A673 (cell line): ENCODE results near the gene PRKCA. TPM values are rescaled to one million over a fixed set of nuclear protein-coding genes. Genes with fewer than 3 reads are reported as not detected.

Experiments
- BruUV-seq: library from RNA; stranded (reverse); fragments of 400-500 nt; replicated peaks from 2 replicates; lab custom pipeline; 2021; lab: Mats Ljungman, UMichigan
- CTCF ChIA-PET: fragments of 300-600 bp; sonication (Branson Sonifier 250); formaldehyde crosslinking; loops from one replicate; lab custom pipeline; 2022; ENCODE audit warnings: antibody characterized with exemption; lab: Charles Lee
- POLR2A ChIA-PET: fragments of 300-600 bp; sonication (Branson Sonifier 250); formaldehyde crosslinking; loops from one replicate; lab custom pipeline; 2022; ENCODE audit warnings: antibody characterized with exemption; ENCODE audit not compliant: low non-redundant PET; lab: Charles Lee
- DNase-seq: peaks from one replicate; pipeline ENCODE4 v3.0.0-alpha.2; 2015; ENCODE audit warnings: low spot score
- H3K27ac ChIP-seq: fragments of 200-600 bp; sonication (generic); 2 replicates; pipeline ENCODE4 v1.5.1; 2016; ENCODE audit warnings: mixed run types, low read depth, mild to moderate bottlenecking, mixed read lengths, antibody characterized with exemption, low read length; ENCODE audit not compliant: poor library complexity, severe bottlenecking
- H3K27me3 ChIP-seq: fragments of 200-600 bp; sonication (generic); replicated peaks from 2 replicates; pipeline ENCODE4 v1.6.1; 2017; ENCODE audit warnings: mixed run types, low read depth, mild to moderate bottlenecking, mixed read lengths, antibody characterized with exemption, low read length; ENCODE audit not compliant: insufficient read depth, poor library complexity
- H3K36me3 ChIP-seq: fragments of 200-600 bp; sonication (generic); 2 replicates; pipeline ENCODE4 v1.6.1; 2016; ENCODE audit warnings: mixed run types, mild to moderate bottlenecking, mixed read lengths, antibody characterized with exemption, low read length; ENCODE audit not compliant: insufficient read depth, poor library complexity, severe bottlenecking
- H3K4me1 ChIP-seq: fragments of 200-600 bp; sonication (generic); 2 replicates; pipeline ENCODE4 v1.6.1; 2017; ENCODE audit warnings: mixed run types, mild to moderate bottlenecking, mixed read lengths, antibody characterized with exemption, low read length; ENCODE audit not compliant: insufficient read depth, poor library complexity, severe bottlenecking
- H3K4me3 ChIP-seq: fragments of 200-600 bp; sonication (generic); 2 replicates; pipeline ENCODE4 v1.5.1; 2016; ENCODE audit warnings: low read depth, mixed run types, mild to moderate bottlenecking, mixed read lengths, low read length; ENCODE audit not compliant: poor library complexity, severe bottlenecking
- H3K9me3 ChIP-seq: fragments of 200-600 bp; sonication (generic); 2 replicates; pipeline ENCODE4 v1.6.1; 2016; ENCODE audit warnings: mixed run types, low read depth, mild to moderate bottlenecking, mixed read lengths, antibody characterized with exemption, low read length; ENCODE audit not compliant: poor library complexity, severe bottlenecking
- EZH2 ChIP-seq: fragments of 200-600 bp; sonication (generic); IDR thresholded peaks from 2 replicates; pipeline ENCODE4 v1.6.1; 2017; ENCODE audit warnings: borderline replicate concordance, low read depth, mild to moderate bottlenecking, mixed read lengths, antibody characterized with exemption, low read length; ENCODE audit not compliant: poor library complexity, severe bottlenecking
- intact Hi-C: fragments of 100-400 bp; cut with micrococcal nuclease; formaldehyde crosslinking; loops from one replicate; pipeline ENCODE4 v1.10.0; 2022; ENCODE audit not compliant: unreplicated experiment
- total RNA-seq: library from RNA; stranded (reverse); gene quantifications from 2 replicates; pipeline ENCODE4 v1.2.3, GENCODE V29; 2021
- TF ChIP-seq, protein P1 (sequence below): fragments of 300-800, 200-600 bp; sonication (generic); conservative IDR thresholded peaks from 2 replicates; pipeline ENCODE4 v1.5.1; 2017; ENCODE audit warnings: low read depth, mild to moderate bottlenecking, antibody characterized with exemption, low read length, moderate library complexity, mixed read lengths

The PRKCA gene
- total RNA-seq, 1 experiment from 2014 or later: 16.3 TPM

GRCh38 chr17:66813296-66813695 lies 510.9 kb downstream of the PRKCA start:
- no peak for DNase-seq
- no peak overlapping the region for H3K27ac ChIP-seq
- ChIA-PET CTCF (no interaction called here), POLR2A (no interaction called here)
- intact Hi-C loops: no loop called here
- no peaks in the 10 kb centered on the region for H3K4me1 ChIP-seq
- no peaks in the 10 kb centered on the region for H3K36me3 ChIP-seq
- BruUV-seq: no TSS peak
- H3K27me3 ChIP-seq: no peaks in the 10 kb centered on the region
- H3K9me3 ChIP-seq: peaks cover 5% of the 10 kb centered on the region
- no peak overlapping the region for H3K4me3 ChIP-seq
- TF ChIP-seq, protein P1, sequence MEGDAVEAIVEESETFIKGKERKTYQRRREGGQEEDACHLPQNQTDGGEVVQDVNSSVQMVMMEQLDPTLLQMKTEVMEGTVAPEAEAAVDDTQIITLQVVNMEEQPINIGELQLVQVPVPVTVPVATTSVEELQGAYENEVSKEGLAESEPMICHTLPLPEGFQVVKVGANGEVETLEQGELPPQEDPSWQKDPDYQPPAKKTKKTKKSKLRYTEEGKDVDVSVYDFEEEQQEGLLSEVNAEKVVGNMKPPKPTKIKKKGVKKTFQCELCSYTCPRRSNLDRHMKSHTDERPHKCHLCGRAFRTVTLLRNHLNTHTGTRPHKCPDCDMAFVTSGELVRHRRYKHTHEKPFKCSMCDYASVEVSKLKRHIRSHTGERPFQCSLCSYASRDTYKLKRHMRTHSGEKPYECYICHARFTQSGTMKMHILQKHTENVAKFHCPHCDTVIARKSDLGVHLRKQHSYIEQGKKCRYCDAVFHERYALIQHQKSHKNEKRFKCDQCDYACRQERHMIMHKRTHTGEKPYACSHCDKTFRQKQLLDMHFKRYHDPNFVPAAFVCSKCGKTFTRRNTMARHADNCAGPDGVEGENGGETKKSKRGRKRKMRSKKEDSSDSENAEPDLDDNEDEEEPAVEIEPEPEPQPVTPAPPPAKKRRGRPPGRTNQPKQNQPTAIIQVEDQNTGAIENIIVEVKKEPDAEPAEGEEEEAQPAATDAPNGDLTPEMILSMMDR: no peak
- TF ChIP-seq EZH2: no peak

GRCh38 chr17:66814026-66814425 lies 511.6 kb downstream of the PRKCA start:
- POLR2A ChIA-PET: no interaction called here
- Histone ChIP-seq H3K4me1 (no peaks in the 10 kb centered on the region), H3K36me3 (no peaks in the 10 kb centered on the region), H3K9me3 (peaks cover 5% of the 10 kb centered on the region), H3K4me3 (no peak overlapping the region), H3K27me3 (no peaks in the 10 kb centered on the region), H3K27ac (no peak overlapping the region)
- intact Hi-C loops: no loop called here
- CTCF ChIA-PET: no interaction called here
- no TSS peak for BruUV-seq
- TF ChIP-seq, protein P1: no peak
- TF ChIP-seq EZH2: no peak
- DNase-seq: no peak

GRCh38 chr17:66814570-66814969 lies 512.2 kb downstream of the PRKCA start:
- BruUV-seq: no TSS peak
- no peaks in the 10 kb centered on the region for H3K27me3 ChIP-seq
- no peaks in the 10 kb centered on the region for H3K4me1 ChIP-seq
- no peaks in the 10 kb centered on the region for H3K36me3 ChIP-seq
- no peak for TF ChIP-seq EZH2
- TF ChIP-seq, protein P1: no peak
- H3K9me3 ChIP-seq: peaks cover 5% of the 10 kb centered on the region
- no peak for DNase-seq
- no peak overlapping the region for H3K27ac ChIP-seq
- no peak overlapping the region for H3K4me3 ChIP-seq
- intact Hi-C loops: no loop called here
- POLR2A ChIA-PET: no interaction called here
- CTCF ChIA-PET: no interaction called here
